Mesodermal cell (in vitro differentiated cells): ENCODE results near the gene TYW5.

Experiments used
- H3K27ac ChIP-seq: 2 replicates; pipeline ENCODE4 v1.7.0; 2013; ENCODE audit warnings: mild to moderate bottlenecking, low read depth, low read length, moderate library complexity; ENCODE audit not compliant: severe bottlenecking
- H3K36me3 ChIP-seq: 2 replicates; pipeline ENCODE4 v1.7.1; 2013; ENCODE audit warnings: mild to moderate bottlenecking, low read length, moderate library complexity; ENCODE audit not compliant: control insufficient read depth, insufficient read depth
- H3K4me1 ChIP-seq: one replicate; pipeline ENCODE4 v1.7.1; 2013; ENCODE audit warnings: mild to moderate bottlenecking, low read length; ENCODE audit not compliant: insufficient read depth, control insufficient read depth, poor library complexity, severe bottlenecking
- H3K4me3 ChIP-seq: 2 replicates; pipeline ENCODE4 v1.7.0; 2013; ENCODE audit warnings: low read length, control low read depth, mild to moderate bottlenecking; ENCODE audit not compliant: insufficient read depth, poor library complexity, severe bottlenecking; ENCODE audit errors: extremely low read depth
- H3K9me3 ChIP-seq: 2 replicates; pipeline ENCODE4 v1.7.1; 2013; ENCODE audit warnings: mild to moderate bottlenecking, low read length, moderate library complexity; ENCODE audit not compliant: control insufficient read depth
- WGBS, 2 experiments: methylation state at CpG; one replicate each; pipeline ENCODE4 v1.1.5; 2013; ENCODE audit warnings: missing lambda C conversion rate in 2 of 2; ENCODE audit not compliant: insufficient coverage in 2 of 2; 5-methylcytosine and 5-hydroxymethylcytosine counted together

Gene TYW5

GRCh38 chr2:199973703-199974102, 18.4 kb upstream of the TYW5 start:
- Histone ChIP-seq H3K36me3 (no peaks in the 10 kb centered on the region), H3K9me3 (no peaks in the 10 kb centered on the region), H3K27ac (no peak overlapping the region), H3K4me3 (no peak overlapping the region), H3K4me1 (peaks cover 8% of the 10 kb centered on the region)
- WGBS, 2 experiments = 0% methylated on average over 1 of the region's 2 CpGs; no CpG with 5 or more reads in 1 of the 2 experiments

GRCh38 chr2:199972088-199972626, 16.9 kb upstream of the TYW5 start:
- no peaks in the 10 kb centered on the region for H3K9me3 ChIP-seq

GRCh38 chr2:199968126-199968525, 12.8 kb upstream of the TYW5 start:
- H3K27ac ChIP-seq = no peak overlapping the region
- H3K4me3 ChIP-seq = no peak overlapping the region
- H3K9me3 ChIP-seq = no peaks in the 10 kb centered on the region
- H3K36me3 ChIP-seq = peaks cover 33% of the 10 kb centered on the region
- H3K4me1 ChIP-seq = no peaks in the 10 kb centered on the region
- WGBS, 2 experiments = no CpG with 5 or more reads among the region's 1 CpG

More at GRCh38 chr2:199972088-199972626, 16.9 kb upstream of the TYW5 start:
- H3K36me3 ChIP-seq = no peaks in the 10 kb centered on the region
- no peak overlapping the region for H3K4me3 ChIP-seq
- WGBS, 2 experiments = 73 to 100% methylated on average over 2 to 3 of the region's 6 CpGs
- H3K4me1 ChIP-seq = no peaks in the 10 kb centered on the region
- no peak overlapping the region for H3K27ac ChIP-seq

GRCh38 chr2:199966976-199967375, 11.7 kb upstream of the TYW5 start:
- Histone ChIP-seq H3K36me3 (peaks cover 41% of the 10 kb centered on the region), H3K4me1 (no peaks in the 10 kb centered on the region), H3K27ac (no peak overlapping the region), H3K4me3 (no peak overlapping the region), H3K9me3 (no peaks in the 10 kb centered on the region)
- WGBS, 2 experiments = 100% methylated on average over 1 of the region's 1 CpG; no CpG with 5 or more reads in 1 of the 2 experiments

GRCh38 chr2:199966405-199966804, 11.1 kb upstream of the TYW5 start:
- Histone ChIP-seq H3K4me1 (no peaks in the 10 kb centered on the region), H3K4me3 (no peak overlapping the region), H3K9me3 (no peaks in the 10 kb centered on the region), H3K27ac (no peak overlapping the region), H3K36me3 (peaks cover 46% of the 10 kb centered on the region)
- WGBS, 2 experiments = 71% methylated on average over 1 of the region's 2 CpGs; no CpG with 5 or more reads in 1 of the 2 experiments

GRCh38 chr2:199962203-199962602, 6.9 kb upstream of the TYW5 start:
- 100% methylated on average over 1 to 2 of the region's 2 CpGs for WGBS, 2 experiments

GRCh38 chr2:199958014-199958413, 2.7 kb upstream of the TYW5 start:
- Histone ChIP-seq H3K9me3 (no peaks in the 10 kb centered on the region), H3K4me1 (peaks cover 4% of the 10 kb centered on the region), H3K27ac (no peak overlapping the region), H3K36me3 (peaks cover 50% of the 10 kb centered on the region), H3K4me3 (no peak overlapping the region)
- WGBS, 2 experiments = 93 to 100% methylated on average over 4 of the region's 4 CpGs

More at GRCh38 chr2:199962203-199962602, 6.9 kb upstream of the TYW5 start:
- Histone ChIP-seq H3K4me3 (no peak overlapping the region), H3K9me3 (no peaks in the 10 kb centered on the region), H3K27ac (no peak overlapping the region), H3K36me3 (peaks cover 83% of the 10 kb centered on the region), H3K4me1 (peaks cover 4% of the 10 kb centered on the region)

- H3K9me3 ChIP-seq = no peaks in the 10 kb centered on the region
- WGBS, 2 experiments = 1 to 4% methylated on average over 6 to 10 of the region's 10 CpGs
- H3K36me3 ChIP-seq = peaks cover 39% of the 10 kb centered on the region
- peak overlapping the region; percentile 95 for H3K27ac ChIP-seq
- peaks cover 4% of the 10 kb centered on the region for H3K4me1 ChIP-seq
- H3K4me3 ChIP-seq = peak overlapping the region; percentile 93
These were observed 730 bp upstream of the TYW5 start for GRCh38 chr2:199956062-199956380.

GRCh38 chr2:199955007-199955338, 318 bp downstream of the TYW5 start:
- Histone ChIP-seq H3K9me3 (no peaks in the 10 kb centered on the region), H3K27ac (peak overlapping the region; percentile 95), H3K4me3 (peak overlapping the region; percentile 93), H3K36me3 (peaks cover 37% of the 10 kb centered on the region), H3K4me1 (peaks cover 4% of the 10 kb centered on the region)
- 0% methylated on average over 9 to 10 of the region's 13 CpGs for WGBS, 2 experiments

- no CpG with 5 or more reads among the region's 1 CpG for WGBS, 2 experiments
- Histone ChIP-seq H3K36me3 (peaks cover 40% of the 10 kb centered on the region), H3K4me1 (no peaks in the 10 kb centered on the region), H3K27ac (no peak overlapping the region), H3K9me3 (no peaks in the 10 kb centered on the region), H3K4me3 (no peak overlapping the region)
These were observed 4.3 kb downstream of the TYW5 start for GRCh38 chr2:199951023-199951422.

- H3K36me3 ChIP-seq = peaks cover 44% of the 10 kb centered on the region
- 100% methylated on average over 3 of the region's 5 CpGs for WGBS, 2 experiments
- H3K9me3 ChIP-seq = no peaks in the 10 kb centered on the region
- H3K4me3 ChIP-seq = no peak overlapping the region
- H3K27ac ChIP-seq = no peak overlapping the region
- H3K4me1 ChIP-seq = no peaks in the 10 kb centered on the region
These were observed 4.9 kb downstream of the TYW5 start for GRCh38 chr2:199950396-199950795.
